ENCODE measurements around the gene ASB16.

The ASB16 gene

GRCh38 chr17:44210342-44211192, 40.1 kb downstream of the ASB16 start:
- DNase-seq: peak; percentile 62 to 86

GRCh38 chr17:44211281-44212265, 41.1 kb downstream of the ASB16 start:
- DNase-seq: no peak

GRCh38 chr17:44212507-44213402, 42.3 kb downstream of the ASB16 start:
- DNase-seq: no peak

DNA sequence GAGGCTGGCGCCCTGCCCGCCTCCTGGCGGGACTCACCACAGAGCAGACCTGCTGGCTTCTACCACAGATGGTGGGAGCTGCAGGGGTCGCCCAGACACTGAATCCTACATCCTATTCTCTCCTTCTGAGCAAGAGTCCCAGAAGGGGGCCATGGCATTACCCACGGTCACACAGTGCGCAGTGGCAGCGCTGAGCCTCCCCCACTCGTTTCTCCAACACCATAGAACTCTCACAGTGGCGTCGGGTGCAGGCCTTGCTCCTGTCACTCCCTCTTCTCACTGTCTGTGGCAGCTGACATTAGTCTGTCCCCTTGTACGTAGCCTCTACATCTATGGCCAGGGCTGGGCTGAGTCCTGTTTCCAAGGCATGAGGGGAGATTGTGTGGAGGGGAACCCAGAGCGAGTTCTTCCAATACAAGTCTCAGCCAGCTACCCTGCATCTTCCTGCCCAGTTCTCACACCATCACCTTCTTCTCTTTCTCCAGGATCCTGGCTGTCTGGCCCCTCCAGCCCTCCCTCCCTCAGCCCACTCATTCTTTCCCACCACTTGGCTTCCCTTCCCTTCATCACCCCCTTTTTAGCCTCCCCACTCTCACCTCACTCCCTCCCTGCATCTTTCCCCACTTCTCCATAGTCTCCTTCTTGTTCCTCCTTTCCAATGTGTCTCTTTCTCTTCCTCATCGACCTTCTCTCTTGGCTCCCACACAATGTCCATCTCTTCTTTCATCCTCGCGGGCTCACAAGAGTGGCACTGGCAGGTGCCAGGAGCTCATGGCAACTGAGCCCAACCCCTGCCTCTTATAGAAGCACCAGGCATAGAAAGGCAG, 43.1 kb downstream of the ASB16 start:
- no peak for DNase-seq

GRCh38 chr17:44214230-44214494, 43.7 kb downstream of the ASB16 start:
- DNase-seq: no peak

- no peak for DNase-seq
Measured at GRCh38 chr17:44214896-44215295, 44.4 kb downstream of the ASB16 start.

GRCh38 chr17:44216173-44216572, 45.7 kb downstream of the ASB16 start:
- DNase-seq: no peak

- no peak for DNase-seq
Measured at GRCh38 chr17:44216694-44217093, 46.2 kb downstream of the ASB16 start.

DNA sequence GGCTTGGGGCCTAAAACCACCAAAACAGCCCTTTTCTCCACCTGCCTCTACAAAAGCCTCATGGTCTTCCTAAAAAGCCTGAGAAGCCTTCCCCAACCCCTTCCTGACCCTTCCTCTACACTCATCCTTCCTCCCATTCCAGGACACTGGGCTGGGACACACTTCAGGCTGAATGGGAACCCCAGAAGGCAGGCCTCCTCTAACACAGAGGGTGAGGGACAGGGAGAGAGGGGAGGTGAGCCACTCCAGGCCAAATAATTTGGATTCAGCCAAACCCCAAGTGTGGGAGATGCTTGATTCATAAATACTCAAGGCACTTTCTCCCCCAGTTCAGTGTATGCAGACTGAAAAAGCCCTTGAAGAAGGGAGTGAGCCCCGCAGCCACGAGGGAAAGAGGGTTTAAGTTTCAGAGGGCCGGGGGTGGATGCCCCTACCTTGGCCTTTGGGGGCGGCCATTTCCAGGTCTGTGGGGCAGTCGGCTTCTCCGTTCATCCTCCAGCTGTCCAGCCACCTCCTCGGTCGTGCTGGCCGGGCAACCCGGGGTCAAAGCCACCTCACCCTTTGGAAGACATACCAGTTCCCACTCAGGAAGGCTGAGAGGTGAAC, 47.3 kb downstream of the ASB16 start:
- DNase-seq: no peak

DNA sequence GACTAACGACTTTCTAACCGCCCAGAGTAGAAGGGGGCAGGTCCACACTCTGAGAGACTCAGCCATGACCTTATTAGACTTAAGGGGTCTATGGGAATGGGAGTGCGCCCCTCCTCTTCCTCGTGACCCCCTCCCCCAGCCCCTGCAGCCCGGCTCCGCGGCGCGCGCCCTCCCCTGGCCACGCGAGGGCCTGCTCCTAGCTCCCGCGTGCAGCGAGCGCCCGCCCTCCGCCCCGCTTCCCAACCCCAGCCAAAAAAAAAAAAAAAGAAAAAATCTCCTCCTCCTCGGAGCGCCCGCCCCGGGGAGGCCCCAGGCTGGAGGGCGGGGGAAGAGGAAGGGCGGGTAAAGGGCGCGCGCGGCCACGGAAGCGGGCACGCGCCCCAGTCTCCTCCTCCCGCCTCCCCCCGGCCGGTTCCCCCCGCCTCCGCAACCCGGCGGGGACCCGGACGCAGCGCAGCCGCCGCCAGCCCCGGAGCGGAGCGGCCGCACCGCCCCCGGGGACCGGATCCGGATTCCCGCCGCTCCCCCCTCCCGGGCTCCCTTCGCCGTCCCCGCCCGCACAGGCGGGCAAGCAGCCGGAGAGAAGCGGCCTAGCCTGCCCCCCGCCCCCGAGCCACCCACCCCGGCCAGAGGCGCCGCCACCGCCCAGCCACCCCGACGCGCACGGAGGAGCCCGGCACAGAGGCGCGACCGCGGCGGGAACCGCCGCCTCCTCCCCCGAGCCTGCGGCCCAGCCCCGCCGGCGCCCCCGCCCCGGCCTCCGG, 48.0 kb downstream of the ASB16 start:
- peak; percentile 79 to 92 for DNase-seq

DNA sequence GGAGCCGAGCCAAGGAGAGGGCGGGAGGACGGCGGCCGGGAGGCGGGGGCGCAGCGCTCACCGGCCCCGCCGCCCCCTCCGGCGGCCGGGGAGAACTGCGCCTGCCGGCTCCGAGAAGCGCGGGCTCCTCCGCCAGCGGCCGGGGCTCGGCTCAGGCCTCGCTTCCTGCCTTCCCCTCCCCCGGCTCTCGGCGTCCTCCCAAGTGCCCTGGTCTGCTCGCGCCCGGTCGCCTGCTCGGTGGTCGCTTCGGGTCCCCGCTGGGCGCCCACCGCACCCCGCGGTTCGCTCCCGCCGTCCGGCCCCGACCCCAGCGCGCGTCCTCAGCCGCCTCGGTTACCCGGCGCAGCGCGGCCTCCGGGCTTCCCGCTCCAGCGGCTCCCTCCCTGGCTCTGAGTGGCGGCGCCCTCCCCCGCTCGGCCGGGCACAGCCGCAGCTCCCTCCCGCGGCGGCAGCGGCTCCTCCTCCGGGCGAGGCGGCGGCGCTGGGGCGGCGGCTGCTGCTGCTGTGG, 48.7 kb downstream of the ASB16 start:
- peak; percentile 36 to 74 for DNase-seq

GRCh38 chr17:44219616-44220212, 49.2 kb downstream of the ASB16 start, which contains the start of gene UBTF:
TSS of gene UBTF (minus strand) at chr17:44219675. CDS start at chr17:44218229, 1,446 bp downstream.
- DNase-seq: peak; percentile 26 to 47

- peak in 1 of 2 donors; percentile 24 for DNase-seq
Measured at GRCh38 chr17:44220213-44221083, 49.9 kb downstream of the ASB16 start.

DNA sequence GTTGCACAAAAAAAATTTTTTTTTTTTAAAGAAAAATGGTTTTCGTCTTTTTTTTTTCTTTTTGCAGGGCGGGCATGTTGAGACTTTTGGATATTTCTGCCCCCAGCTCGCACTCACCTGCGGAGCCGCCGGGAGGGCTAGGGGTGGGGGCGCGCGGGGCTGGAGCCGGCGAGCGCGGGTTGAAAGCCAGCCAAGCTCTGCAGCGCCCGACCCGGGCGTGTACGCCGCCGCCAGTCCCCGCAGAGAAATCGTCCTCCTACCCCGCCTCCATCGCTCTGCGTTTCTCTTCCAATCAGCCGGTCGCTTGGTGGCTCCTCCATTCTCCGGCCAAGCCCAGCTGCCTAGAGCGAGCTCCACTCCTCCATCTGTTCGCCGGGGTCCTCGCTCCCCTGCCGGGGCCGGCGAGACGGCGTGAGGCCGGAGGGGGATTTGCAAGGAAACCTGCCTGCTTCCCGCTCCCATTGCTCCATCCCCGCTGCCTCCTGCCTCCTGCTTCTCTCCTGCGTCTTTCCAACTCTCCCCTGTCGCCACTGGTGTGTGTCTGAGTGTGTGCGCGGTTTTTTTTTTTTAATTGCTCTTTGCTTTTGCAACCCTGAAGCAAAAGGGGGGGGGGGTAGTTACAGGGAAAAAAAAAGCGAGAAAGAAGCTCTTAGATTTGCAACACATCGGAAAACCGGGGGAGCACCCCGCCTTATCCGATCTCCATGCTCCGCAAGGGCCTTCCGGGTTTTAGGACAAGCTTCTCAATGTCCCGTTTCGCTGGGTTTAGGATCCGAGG, 50.8 kb downstream of the ASB16 start:
- peak; percentile 17 to 40 for DNase-seq

DNA sequence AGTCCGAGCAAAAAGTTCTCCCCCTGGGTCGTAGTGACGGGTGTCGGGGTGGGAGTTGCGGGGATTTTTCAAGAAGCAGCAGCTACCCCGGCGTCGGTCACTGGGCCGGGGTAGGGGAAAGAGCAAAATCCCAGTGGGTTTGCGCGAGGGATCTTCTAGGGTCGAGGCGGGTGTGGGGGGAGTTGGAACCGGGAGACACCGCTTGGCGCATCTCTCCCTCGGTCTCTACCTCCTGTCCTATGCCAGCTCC, 51.3 kb downstream of the ASB16 start:
- no peak for DNase-seq

- peak in 1 of 2 donors; percentile 40 for DNase-seq
Measured at GRCh38 chr17:44222112-44222869, 51.8 kb downstream of the ASB16 start.

DNA sequence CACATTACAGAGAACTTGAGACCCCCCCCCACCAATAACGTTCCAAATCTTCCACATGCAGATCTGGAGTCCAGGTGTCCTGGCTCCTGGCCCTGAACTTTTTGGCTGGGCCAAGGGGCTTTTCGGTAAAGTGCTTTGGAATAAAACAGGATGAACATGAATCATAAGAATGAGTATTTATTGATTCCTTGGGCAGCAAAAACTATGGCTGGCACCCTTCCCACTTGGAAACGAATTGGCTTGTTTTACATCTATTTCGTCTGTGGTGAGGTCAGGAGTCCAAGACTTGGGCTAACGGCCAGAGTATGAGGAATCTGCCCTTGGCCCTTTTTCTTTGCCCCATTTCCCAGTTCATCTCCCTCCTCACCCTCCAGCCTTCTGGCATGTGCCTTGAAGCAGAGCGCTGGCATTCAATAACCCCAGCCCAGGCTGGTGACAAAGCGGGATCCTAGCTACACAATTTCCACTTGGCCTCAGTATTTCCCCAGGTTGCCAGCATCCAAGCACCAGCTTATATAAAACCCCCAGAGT, 53.1 kb downstream of the ASB16 start:
- DNase-seq: no peak
